Placental pericyte (primary cell): ENCODE results near the gene ZNF135. TPM values are rescaled to one million over a fixed set of nuclear protein-coding genes. Genes with fewer than 3 reads are reported as not detected.

ENCODE experiments used
- total RNA-seq: library from RNA; depleted of rRNA; stranded (reverse); fragments of >200 nt; gene quantifications from 2 replicates; pipeline ENCODE4 v1.2.3, GENCODE V29; 2012

The ZNF135 gene
- 2.7 and 3.9 TPM in 2 replicates for total RNA-seq

GRCh38 chr19:58059003-58059670 lies at the start of gene ZNF135:
Gene ZNF135 (plus strand): TSS chr19:58059282. CDS start chr19:58060003, 721 bp downstream.

GRCh38 chr19:58033741-58034476 lies 25.2 kb upstream of the ZNF135 start, which contains the start of gene ZSCAN1:
Gene ZSCAN1 (plus strand): TSS chr19:58034025. CDS start chr19:58037837, 3,812 bp downstream.

DNA sequence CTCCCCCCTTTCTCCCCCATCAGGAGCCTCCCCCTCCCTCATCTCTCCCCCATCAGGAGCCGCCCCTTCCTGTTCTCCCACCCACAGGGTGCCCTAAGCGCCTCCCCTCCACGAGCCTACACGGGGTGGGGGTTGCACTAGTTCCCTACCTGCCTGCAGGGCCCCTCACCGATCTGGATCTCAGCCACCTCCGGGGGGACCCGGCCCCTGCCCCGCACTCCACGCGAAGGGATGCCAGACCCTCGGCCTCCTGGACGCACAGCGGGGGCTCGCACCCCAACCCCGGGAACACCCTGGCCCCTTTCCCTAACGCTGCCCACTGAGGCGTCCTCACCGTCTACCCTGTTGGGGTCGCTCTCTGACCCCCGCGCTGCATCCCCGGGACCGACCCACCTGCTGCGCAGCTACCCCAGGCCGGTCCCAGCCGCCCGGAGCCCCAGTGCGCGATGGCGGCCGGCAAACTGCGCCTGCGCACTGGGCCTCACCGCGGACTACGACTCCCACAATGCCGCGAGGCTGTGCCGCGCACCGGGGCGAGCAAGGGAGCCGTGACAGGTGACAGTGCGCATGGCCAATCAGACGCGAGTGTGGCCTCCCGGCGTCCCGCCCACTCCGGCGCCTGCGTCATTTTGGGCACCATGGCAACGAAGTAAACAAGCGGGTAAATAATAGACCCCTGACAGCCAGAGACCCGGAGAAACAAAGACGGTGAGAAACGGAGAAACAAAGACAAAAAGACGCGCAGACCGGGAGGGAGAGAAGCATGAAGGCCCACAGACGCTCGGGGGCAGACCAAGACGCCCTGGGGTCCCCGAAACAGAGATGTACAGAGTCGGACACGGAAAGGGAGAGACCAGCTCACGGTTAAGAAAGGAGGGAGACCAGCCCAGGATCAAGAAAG lies 38.9 kb downstream of the ZNF135 start, which contains the start of gene ZSCAN18:
Gene ZSCAN18, minus strand, starts transcription at position 451 of the 901 bp plus-strand sequence. CDS start 7,964 bp downstream, outside the sequence.

Other genes starting within 250 kb of the ZNF135 start
- gene ZNF552, start 244.4 kb upstream of the ZNF135 start, total RNA-seq = 6.6 and 7.2 TPM in 2 replicates
- 21.0 and 30.6 TPM in 2 replicates for gene ZNF587B, start 229.0 kb upstream of the ZNF135 start, total RNA-seq
- gene ZNF587, start 209.4 kb upstream of the ZNF135 start, total RNA-seq = 34.1 and 37.8 TPM in 2 replicates
- 7.0 and 13.9 TPM in 2 replicates for gene ZNF814, start 170.2 kb upstream of the ZNF135 start, total RNA-seq
- 13.3 and 17.9 TPM in 2 replicates for gene ZNF417, start 142.7 kb upstream of the ZNF135 start, total RNA-seq
- 3.1 and 4.0 TPM in 2 replicates for gene ZNF418, start 123.9 kb upstream of the ZNF135 start, total RNA-seq
- gene ZNF256, start 111.6 kb upstream of the ZNF135 start, total RNA-seq = 4.8 and 5.0 TPM in 2 replicates
- gene C19orf18, start 84.7 kb upstream of the ZNF135 start, total RNA-seq = 0.14 and 0.44 TPM in 2 replicates
- gene ZNF606, start 56.5 kb upstream of the ZNF135 start, total RNA-seq = 14.2 and 18.4 TPM in 2 replicates
- gene ZSCAN1, start 25.3 kb upstream of the ZNF135 start, total RNA-seq = not detected in 2 replicates
- gene ZSCAN18, start 38.9 kb downstream of the ZNF135 start, total RNA-seq = 19.3 and 29.3 TPM in 2 replicates
- 11.4 and 12.6 TPM in 2 replicates for gene ZNF329, start 91.5 kb downstream of the ZNF135 start, total RNA-seq
- 20.8 and 22.8 TPM in 2 replicates for gene ZNF274, start 123.8 kb downstream of the ZNF135 start, total RNA-seq
- gene ZNF544, start 169.6 kb downstream of the ZNF135 start, total RNA-seq = 35.5 and 45.0 TPM in 2 replicates
- 4.2 and 7.6 TPM in 2 replicates for gene ZNF8, start 219.7 kb downstream of the ZNF135 start, total RNA-seq
- gene ERVK3-1, start 246.1 kb downstream of the ZNF135 start, total RNA-seq = 40.5 and 45.0 TPM in 2 replicates